Skeletal muscle satellite cell (primary cell): ENCODE results near the gene NPM1.

Experiments
- H3K27me3 ChIP-seq: 2 replicates; pipeline ENCODE4 v1.7.0; 2013; ENCODE audit warnings: low read length; ENCODE audit not compliant: control insufficient read depth, insufficient read depth
- H3K36me3 ChIP-seq: 2 replicates; pipeline ENCODE4 v1.7.0; 2013; ENCODE audit warnings: mild to moderate bottlenecking, control low read depth, low read length; ENCODE audit not compliant: insufficient read depth
- H3K4me1 ChIP-seq: 2 replicates; pipeline ENCODE4 v1.7.0; 2013; ENCODE audit warnings: low read length; ENCODE audit not compliant: control insufficient read depth, insufficient read depth
- H3K4me2 ChIP-seq: 2 replicates; pipeline ENCODE4 v1.7.0; 2013; ENCODE audit warnings: mild to moderate bottlenecking, low read length
- H3K4me3 ChIP-seq: 2 replicates; pipeline ENCODE4 v1.7.0; 2013; ENCODE audit warnings: low read length
- H3K9ac ChIP-seq: 2 replicates; pipeline ENCODE4 v1.7.0; 2013; ENCODE audit warnings: mild to moderate bottlenecking, low read depth, low read length, moderate library complexity
- H3K9me3 ChIP-seq: replicated peaks from 2 replicates; pipeline ENCODE4 v1.7.0; 2013; ENCODE audit warnings: mild to moderate bottlenecking, control low read depth, low read length

The NPM1 gene

DNA sequence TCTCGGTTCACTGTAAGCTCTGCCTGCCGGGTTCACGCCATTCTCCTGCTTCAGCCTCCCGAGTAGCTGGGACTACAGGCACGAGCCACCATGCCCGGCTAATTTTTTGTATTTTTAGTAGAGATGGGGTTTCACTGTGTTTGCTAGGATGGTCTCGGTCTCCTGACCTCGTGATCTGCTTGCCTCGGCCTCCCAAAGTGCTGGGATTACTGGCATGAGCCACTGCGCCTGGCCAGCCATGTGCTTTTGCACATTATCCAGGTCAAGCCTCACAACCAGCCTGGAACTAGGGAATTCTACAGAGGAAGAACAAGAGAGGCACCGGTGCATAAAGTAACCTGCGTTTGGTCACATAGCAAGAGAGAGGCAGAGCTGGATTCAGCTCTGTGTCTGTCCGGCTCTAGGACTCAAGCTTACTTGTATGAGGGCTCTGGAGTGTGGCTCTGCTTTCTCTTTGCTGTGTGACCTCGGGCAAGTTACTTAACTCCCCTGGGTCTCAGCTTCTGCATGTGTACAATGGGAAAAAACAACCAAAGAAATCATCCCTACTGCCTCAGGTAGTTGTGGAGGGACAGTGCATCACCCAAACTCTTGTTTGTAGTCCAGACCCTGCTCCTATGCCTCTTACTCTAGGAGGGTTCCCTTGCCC lies 38.1 kb downstream of the NPM1 start:
- peaks cover 6% of the 10 kb centered on the region for H3K4me1 ChIP-seq
- no peak overlapping the region for H3K4me3 ChIP-seq
- no peak overlapping the region for H3K9ac ChIP-seq
- H3K4me2 ChIP-seq = no peak overlapping the region
- H3K36me3 ChIP-seq = no peaks in the 10 kb centered on the region
- no peaks in the 10 kb centered on the region for H3K27me3 ChIP-seq
- no peaks in the 10 kb centered on the region for H3K9me3 ChIP-seq

DNA sequence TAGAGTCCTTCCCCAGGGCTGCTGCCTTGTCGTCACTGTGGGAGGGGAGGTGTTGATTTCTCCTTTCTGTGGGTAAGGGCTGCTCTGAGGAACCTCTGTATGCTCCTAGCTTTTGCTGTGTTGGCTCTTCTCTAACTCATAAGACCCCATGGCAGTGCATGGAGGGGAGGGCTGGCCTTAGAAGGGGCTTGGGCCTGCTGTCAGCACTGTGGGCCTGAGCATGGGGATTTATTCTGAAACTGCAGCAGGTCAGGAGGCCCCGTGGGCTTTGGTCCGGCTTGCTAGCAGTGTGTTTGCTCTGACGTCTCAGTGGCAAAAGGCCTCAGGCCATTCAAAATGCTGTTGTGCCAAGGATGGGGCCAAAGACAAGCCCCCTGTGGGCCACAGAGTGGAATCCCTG lies 38.6 kb downstream of the NPM1 start:
- Histone ChIP-seq H3K9me3 (no peaks in the 10 kb centered on the region), H3K4me3 (no peak overlapping the region), H3K36me3 (no peaks in the 10 kb centered on the region), H3K4me2 (no peak overlapping the region), H3K27me3 (no peaks in the 10 kb centered on the region), H3K9ac (no peak overlapping the region), H3K4me1 (peaks cover under 1% of the 10 kb centered on the region)

DNA sequence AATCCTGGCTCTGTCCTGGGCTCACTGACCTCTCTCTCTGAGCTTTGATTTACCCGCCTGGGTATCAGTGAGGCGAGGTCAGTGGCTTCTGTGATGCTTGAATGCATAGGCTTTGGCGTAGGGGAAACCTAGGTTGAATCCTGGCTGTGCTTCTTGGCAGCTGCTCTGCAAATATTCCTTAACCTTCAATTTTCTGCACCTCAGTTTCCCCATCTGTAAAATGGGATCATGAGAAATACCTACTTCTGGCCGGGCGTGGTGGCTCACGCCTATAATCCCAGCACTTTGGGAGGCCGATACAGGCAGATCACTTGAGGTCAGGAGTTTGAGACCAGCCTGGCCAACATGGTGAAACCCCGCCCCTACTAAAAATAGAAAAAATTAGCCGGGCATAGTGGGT lies 39.0 kb downstream of the NPM1 start:
- Histone ChIP-seq H3K4me3 (no peak overlapping the region), H3K9me3 (no peaks in the 10 kb centered on the region), H3K27me3 (no peaks in the 10 kb centered on the region), H3K36me3 (no peaks in the 10 kb centered on the region), H3K9ac (no peak overlapping the region), H3K4me2 (no peak overlapping the region), H3K4me1 (no peaks in the 10 kb centered on the region)

DNA sequence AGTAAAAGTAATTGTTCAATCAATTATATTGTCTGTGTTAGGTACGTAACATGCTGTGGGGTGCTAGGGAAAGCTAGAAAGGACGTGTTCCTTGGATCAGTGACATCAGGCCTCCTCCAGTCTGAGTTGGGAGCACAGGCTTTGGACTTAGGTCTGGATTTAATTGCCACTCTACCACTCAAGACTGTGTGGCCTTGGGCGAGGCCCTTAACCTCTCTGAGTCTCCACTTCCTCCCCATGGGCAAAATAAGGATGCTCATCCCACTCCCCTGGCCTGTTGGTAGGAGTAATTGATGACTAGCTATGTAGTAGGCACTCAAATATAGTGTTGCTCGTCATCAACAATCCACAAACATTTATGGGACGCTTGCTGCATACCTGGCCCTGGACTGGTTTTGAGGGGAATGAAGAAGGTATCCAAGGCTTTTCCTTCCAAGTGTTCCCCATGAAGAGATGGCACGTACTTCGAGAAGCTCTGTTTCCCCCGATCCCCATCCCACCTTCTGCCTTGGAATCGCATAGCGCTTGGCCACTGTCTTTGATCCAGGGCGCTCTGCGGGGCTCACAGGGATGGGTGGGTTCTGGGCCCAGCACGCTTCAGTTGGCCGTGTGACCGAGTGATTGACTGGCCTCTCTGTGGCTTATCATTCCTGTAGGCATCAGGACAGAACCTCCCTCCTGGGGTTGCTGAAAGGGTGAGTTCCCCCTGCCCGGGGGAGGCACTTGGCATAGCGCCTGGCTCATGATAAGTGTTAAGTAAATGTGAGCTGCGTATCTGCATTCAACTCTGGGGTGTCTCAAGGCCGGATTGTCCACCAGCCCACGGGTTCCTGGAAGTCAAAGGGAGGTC lies 39.9 kb downstream of the NPM1 start:
- Histone ChIP-seq H3K4me3 (no peak overlapping the region), H3K9ac (no peak overlapping the region), H3K27me3 (no peaks in the 10 kb centered on the region), H3K4me2 (no peak overlapping the region), H3K36me3 (no peaks in the 10 kb centered on the region), H3K9me3 (no peaks in the 10 kb centered on the region), H3K4me1 (no peaks in the 10 kb centered on the region)

DNA sequence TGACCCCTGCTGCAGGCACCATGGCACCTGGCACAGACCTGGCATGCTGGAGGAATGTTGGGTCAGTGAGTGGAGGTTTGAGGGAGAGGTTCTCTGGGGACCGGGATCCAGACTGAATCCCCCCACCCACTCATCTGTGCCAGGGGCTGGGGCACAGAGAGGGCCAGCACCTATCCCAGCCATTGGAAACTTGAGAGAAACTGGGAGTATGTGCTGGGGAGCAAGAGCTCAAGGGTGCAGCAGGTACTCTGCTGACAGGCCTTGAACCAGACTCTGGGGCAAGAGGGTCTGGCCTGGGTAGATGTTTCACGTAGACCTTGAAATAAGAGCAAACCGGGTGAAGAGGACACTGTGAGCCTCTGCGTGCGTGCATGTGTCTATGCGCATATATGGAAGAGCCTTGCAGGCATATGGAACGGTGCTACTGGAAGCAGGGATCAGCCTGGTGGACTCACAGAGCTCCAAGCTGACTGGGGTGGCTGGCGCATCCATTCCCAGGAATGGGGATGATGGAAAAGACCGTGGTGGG lies 40.6 kb downstream of the NPM1 start:
- H3K4me3 ChIP-seq = no peak overlapping the region
- no peaks in the 10 kb centered on the region for H3K9me3 ChIP-seq
- H3K4me2 ChIP-seq = no peak overlapping the region
- H3K4me1 ChIP-seq = no peaks in the 10 kb centered on the region
- H3K27me3 ChIP-seq = no peaks in the 10 kb centered on the region
- H3K9ac ChIP-seq = no peak overlapping the region
- H3K36me3 ChIP-seq = no peaks in the 10 kb centered on the region

DNA sequence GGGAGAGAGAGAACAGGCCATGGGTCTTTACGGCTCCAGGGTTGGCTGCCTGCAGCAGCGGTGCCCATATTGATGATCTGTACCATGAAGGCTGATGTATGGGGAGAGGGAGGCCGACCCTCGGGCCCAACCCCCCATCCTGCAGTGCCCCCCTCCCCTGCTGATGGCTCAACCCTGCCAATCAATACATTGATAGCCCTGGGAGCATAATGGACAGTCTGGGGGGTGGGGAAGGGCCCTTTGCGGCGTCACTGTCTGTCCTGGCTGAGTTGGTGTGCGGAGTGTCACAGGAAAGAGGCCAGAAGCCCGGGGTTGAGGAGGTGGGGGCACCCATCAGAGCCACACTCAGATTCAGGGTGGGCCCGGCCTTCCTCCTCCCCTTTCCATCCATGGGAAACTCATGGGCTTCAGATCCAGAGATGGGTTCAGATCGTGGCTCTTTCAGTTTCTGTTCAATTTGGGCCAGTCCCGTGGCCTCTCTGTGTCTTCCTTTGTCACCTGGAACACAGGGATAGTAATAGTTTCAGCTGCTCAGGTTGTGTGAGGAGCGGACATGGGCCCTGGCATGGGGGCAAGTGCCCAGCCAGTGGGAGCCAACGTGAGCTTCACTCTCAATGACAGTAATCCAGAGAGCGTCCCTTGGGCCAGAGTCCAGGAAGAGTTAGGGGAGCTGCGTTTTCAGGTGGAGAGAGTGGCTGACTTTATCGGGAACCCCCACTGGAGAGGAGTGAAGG lies 41.3 kb downstream of the NPM1 start:
- no peaks in the 10 kb centered on the region for H3K9me3 ChIP-seq
- H3K4me2 ChIP-seq = no peak overlapping the region
- H3K4me1 ChIP-seq = no peaks in the 10 kb centered on the region
- H3K36me3 ChIP-seq = no peaks in the 10 kb centered on the region
- no peak overlapping the region for H3K4me3 ChIP-seq
- H3K9ac ChIP-seq = no peak overlapping the region
- no peaks in the 10 kb centered on the region for H3K27me3 ChIP-seq

DNA sequence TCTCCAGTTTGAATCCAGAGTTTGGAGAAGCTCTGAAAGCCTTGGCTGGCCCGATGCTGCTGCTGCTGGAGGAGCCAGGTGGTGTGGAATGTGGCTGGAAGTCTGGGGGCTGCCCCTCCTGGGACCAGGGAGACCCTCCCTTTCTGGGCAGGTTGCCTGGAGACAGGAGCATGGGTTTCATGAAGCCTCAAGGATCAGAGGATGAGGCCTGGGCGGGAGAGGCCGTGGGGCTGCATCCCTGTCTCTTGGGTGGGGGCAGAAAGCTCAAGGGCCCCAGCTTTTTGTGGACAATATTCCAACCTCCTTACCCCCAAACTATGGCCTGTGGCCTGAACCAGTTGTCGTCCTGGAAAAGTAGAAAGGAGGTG lies 41.9 kb downstream of the NPM1 start:
- no peaks in the 10 kb centered on the region for H3K27me3 ChIP-seq
- H3K4me2 ChIP-seq = no peak overlapping the region
- H3K9ac ChIP-seq = no peak overlapping the region
- no peak overlapping the region for H3K4me3 ChIP-seq
- H3K36me3 ChIP-seq = no peaks in the 10 kb centered on the region
- H3K9me3 ChIP-seq = no peaks in the 10 kb centered on the region
- H3K4me1 ChIP-seq = no peaks in the 10 kb centered on the region

DNA sequence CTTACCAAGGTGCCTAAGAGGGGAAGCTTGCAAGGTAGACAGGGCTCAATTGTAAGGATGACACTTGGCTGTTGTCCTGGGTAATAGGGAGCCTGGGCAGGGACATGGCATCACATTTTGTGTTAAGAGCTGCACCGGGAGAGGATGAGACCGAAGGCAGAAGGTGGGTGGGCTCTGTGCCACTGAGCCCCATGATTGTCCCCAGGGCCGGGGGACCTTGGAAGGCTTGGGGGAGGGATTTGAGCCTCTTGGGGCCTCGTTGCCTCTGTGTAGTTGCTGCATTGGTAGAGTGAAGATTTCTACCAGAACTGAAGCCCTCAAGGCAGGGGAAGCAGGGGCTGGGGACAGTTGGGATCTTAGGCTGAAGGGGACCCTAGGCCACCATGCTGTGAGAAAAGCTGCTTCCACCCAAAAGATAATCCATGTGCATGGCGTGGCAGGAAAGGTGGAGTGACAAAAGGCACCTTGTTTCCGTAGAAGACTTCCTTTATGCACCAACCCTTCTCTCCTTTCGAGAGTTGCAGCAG lies 43.7 kb downstream of the NPM1 start:
- Histone ChIP-seq H3K9ac (no peak overlapping the region), H3K9me3 (no peaks in the 10 kb centered on the region), H3K27me3 (no peaks in the 10 kb centered on the region), H3K4me2 (no peak overlapping the region), H3K36me3 (no peaks in the 10 kb centered on the region), H3K4me3 (no peak overlapping the region), H3K4me1 (no peaks in the 10 kb centered on the region)

DNA sequence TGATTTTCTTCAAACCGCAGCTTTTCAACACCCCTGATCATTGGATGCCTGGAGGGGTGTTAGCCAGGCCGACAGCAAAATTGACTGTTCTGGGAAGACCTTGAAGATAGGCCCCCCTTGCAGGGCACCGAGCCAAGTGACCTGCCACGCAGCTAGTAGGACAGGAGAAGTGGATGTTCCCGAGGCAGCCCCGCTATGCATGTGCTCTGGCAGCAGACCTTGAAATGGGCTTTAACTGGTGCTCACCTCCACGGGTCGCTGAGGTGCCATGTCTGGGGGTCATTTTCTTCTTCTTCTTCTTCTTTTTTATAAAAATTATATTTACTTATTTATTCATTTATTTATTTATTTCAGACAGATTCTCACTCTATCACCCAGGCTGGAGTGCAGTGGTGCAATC lies 44.4 kb downstream of the NPM1 start:
- Histone ChIP-seq H3K4me2 (no peak overlapping the region), H3K4me1 (no peaks in the 10 kb centered on the region), H3K27me3 (no peaks in the 10 kb centered on the region), H3K4me3 (no peak overlapping the region), H3K9ac (no peak overlapping the region), H3K9me3 (no peaks in the 10 kb centered on the region), H3K36me3 (no peaks in the 10 kb centered on the region)

DNA sequence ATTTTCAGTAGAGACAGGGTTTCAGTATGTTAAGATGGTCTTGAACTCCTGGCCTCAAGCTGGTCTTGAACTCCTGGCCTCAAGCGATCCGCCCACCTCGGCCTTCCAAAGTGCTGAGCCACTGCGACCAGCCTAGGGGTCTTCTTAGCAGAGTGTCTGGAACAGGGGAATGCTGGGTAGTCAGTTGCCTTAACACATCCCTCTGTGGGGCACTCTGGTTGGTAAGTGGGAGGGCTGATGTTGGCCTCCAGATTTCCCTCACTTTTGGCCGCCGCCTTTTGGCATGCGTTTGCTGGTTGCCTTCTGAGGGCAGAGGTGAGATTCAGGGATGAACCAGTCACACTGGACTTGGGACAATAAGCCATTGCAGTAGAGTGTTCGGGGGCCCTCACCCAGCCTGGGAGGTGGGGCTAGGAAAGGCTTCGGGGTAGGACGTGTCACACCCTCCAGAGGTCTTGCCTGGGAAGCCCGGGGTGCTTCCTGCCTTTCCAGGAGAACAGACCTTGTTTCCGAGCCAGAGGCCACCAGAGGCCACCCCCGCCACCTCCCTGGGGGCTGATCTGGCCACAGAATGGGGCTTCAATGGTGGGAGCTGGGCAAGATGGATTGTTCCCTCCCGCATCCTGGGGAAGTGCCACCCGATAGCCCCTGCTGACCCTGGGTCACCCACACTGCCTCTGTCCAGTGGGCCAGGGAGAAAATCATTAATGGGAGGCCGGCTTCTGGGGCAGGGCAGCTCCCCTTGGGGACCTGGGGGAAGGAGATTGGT lies 45.1 kb downstream of the NPM1 start:
- no peak overlapping the region for H3K4me2 ChIP-seq
- no peak overlapping the region for H3K4me3 ChIP-seq
- H3K9me3 ChIP-seq = no peaks in the 10 kb centered on the region
- no peaks in the 10 kb centered on the region for H3K27me3 ChIP-seq
- no peaks in the 10 kb centered on the region for H3K36me3 ChIP-seq
- no peak overlapping the region for H3K9ac ChIP-seq
- H3K4me1 ChIP-seq = peaks cover 6% of the 10 kb centered on the region

DNA sequence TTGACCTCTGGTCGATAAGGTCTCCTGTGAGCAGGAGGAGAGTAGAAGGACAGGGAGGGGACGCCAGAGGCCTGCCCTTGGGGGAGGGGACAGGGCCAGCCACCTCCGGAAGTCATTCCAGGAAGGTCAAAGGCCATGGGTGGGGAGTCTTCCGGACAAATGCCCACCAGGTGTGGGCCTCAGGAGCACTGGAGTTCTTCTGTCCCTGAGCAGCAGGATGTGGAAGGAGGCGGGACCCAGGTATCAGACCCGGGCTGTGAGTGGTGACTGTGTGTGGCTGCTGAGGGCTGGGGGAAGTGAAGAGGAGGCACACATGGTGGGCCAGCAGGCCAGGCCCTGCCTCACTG lies 45.7 kb downstream of the NPM1 start:
- H3K27me3 ChIP-seq = no peaks in the 10 kb centered on the region
- no peak overlapping the region for H3K4me3 ChIP-seq
- H3K4me2 ChIP-seq = no peak overlapping the region
- no peaks in the 10 kb centered on the region for H3K9me3 ChIP-seq
- no peak overlapping the region for H3K9ac ChIP-seq
- peaks cover 6% of the 10 kb centered on the region for H3K4me1 ChIP-seq
- H3K36me3 ChIP-seq = no peaks in the 10 kb centered on the region
